Measurements from ENCODE around the gene SGPP2. TPM values are rescaled to one million over a fixed set of nuclear protein-coding genes. Genes with fewer than 3 reads are reported as not detected.

Gene SGPP2
- total RNA-seq, 2 donors from 2014 or later, result 0.28 TPM; not detected in 1

DNA sequence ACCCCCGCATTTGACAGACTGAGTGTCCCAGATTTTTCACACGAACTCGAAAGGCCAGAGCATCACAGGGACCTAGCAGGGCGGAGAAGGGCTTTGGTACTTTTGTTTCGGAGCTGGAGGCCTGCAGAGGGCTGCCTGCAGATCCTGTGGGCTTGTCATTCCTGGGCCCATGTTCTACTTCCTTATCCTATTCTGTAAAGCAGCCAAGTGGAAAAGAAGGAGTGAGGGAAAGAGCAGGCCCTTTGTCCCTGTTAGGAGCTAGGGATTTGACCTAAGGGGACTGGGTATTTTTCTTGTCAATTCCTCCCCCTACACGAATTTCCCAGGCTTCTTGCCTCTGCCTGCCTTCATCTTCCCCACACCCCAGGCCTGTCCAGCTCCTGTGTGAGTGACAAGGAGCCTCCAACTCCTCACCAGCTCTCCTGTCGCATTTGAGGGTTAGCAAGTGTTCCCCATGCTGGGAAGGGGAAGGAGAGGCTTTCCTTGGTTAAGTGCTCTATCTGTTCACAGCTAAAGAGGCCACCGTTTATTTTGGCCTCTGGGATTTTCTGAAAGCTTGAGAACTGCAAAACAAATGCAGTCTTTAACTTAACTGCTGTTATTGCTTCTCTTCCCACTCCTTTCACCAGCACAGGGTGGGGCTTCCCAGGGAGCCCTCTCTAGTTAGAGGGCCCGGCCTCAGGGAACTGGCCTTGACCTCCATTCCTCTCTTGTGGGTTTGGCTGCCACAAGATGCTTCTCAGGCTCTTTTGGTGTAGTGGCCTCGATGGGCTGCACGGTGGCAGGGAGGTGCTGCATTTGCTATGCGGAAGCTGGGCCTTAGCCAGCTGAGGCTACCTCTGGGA, 61.2 kb downstream of the SGPP2 start:
- DNase-seq (ENCODE audit: low spot score) (no peak), ATAC-seq (ENCODE audit: insufficient number of reproducible peaks, low FRiP score, low read depth) (no peak)
- Histone ChIP-seq H3K36me3 (no peaks in the 10 kb centered on the region), H3K27ac (no peak overlapping the region), H3K27me3 (replicated peaks; ENCODE audit: insufficient read depth) (no peaks in the 10 kb centered on the region), H3K4me1 (ENCODE audit: control insufficient read depth in 1 of 2, low read depth in 2 of 2) (no peaks in the 10 kb centered on the region), H3K4me3 (no peak overlapping the region), H3K9me3 (no peaks in the 10 kb centered on the region)
- TF ChIP-seq, protein P1, sequence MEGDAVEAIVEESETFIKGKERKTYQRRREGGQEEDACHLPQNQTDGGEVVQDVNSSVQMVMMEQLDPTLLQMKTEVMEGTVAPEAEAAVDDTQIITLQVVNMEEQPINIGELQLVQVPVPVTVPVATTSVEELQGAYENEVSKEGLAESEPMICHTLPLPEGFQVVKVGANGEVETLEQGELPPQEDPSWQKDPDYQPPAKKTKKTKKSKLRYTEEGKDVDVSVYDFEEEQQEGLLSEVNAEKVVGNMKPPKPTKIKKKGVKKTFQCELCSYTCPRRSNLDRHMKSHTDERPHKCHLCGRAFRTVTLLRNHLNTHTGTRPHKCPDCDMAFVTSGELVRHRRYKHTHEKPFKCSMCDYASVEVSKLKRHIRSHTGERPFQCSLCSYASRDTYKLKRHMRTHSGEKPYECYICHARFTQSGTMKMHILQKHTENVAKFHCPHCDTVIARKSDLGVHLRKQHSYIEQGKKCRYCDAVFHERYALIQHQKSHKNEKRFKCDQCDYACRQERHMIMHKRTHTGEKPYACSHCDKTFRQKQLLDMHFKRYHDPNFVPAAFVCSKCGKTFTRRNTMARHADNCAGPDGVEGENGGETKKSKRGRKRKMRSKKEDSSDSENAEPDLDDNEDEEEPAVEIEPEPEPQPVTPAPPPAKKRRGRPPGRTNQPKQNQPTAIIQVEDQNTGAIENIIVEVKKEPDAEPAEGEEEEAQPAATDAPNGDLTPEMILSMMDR (IDR thresholded peaks at IDR 0.05), result no peak

DNA sequence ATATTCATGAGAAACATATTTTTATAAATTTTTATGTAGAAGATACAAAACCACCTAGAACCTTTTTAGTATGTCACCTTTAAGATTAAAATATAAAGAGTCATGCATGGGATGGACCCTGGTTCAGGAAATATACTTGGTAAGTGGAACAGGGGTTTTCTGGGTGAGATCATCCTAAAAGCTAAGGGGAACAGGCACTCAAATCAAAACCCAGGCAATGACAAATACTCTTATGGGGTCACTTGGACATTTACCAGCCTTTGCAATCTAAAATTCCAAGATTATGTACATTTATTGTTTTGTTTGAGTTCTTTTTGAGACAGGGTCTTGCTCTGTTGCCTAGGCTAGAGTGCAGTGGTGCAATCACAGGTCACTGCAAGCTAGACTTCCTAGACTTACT, 65.8 kb downstream of the SGPP2 start:
- TF ChIP-seq, protein P1 (IDR thresholded peaks at IDR 0.05), result no peak
- Histone ChIP-seq H3K27me3 (replicated peaks; ENCODE audit: insufficient read depth) (no peaks in the 10 kb centered on the region), H3K36me3 (no peaks in the 10 kb centered on the region), H3K4me1 (ENCODE audit: control insufficient read depth in 1 of 2, low read depth in 2 of 2) (no peaks in the 10 kb centered on the region), H3K27ac (no peak overlapping the region), H3K4me3 (no peak overlapping the region), H3K9me3 (no peaks in the 10 kb centered on the region)
- DNase-seq (ENCODE audit: low spot score) (no peak), ATAC-seq (ENCODE audit: insufficient number of reproducible peaks, low FRiP score, low read depth) (no peak)

DNA sequence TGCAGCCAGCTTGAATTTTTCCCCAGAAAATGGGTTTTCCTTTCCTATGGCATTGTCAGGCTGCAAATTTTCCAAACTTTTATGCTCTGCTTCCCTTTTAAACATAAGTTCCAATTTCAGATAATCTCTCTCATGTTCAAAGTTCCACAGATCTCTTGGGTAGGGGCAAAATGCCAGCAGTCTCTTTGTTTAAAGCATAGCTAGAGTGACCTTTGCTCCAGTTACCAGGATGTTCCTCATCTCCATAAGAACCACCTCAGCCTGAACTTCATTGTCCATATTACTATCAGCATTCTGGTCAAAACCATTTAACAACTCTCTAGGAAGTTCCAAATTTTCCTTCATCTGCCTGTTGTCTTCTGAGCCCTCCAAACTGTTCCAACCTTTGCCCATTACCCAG, 68.3 kb downstream of the SGPP2 start:
- Histone ChIP-seq H3K27ac (no peak overlapping the region), H3K27me3 (replicated peaks; ENCODE audit: insufficient read depth) (no peaks in the 10 kb centered on the region), H3K4me1 (ENCODE audit: control insufficient read depth in 1 of 2, low read depth in 2 of 2) (no peaks in the 10 kb centered on the region), H3K9me3 (no peaks in the 10 kb centered on the region), H3K4me3 (no peak overlapping the region), H3K36me3 (no peaks in the 10 kb centered on the region)
- ATAC-seq (ENCODE audit: insufficient number of reproducible peaks, low FRiP score, low read depth) (no peak), DNase-seq (ENCODE audit: low spot score) (no peak)
- TF ChIP-seq, protein P1 (IDR thresholded peaks at IDR 0.05), result no peak

DNA sequence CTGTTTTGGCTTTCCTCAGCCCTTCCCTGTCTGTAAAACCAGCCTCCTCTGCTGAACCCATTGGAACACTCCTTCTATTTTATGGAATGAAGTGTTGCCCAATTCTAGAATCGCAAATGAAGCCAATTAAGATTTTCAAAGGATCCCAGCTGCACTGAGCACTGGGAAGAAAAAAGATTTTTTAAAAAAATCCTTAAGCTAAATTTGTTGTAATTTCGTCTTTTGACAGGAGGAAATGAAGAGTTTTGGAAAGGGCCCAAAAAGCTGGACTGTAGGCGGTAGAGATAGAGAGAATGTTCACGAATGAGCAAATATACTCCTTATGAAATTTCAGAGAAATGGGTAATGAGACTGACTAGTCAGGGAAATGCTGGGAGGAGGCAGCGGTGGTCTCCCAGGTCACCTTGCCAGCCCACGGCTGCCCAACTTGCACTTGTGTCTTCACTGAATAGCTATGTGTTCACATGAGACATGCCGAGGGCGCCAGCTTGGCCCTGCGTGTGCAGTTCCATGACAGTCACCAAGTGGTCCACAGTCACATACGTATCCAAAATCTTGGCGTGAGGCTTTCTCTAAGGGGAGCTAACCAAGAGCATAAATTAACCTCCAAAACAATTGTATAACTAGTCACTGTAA, 69.9 kb downstream of the SGPP2 start:
- Histone ChIP-seq H3K36me3 (no peaks in the 10 kb centered on the region), H3K9me3 (no peaks in the 10 kb centered on the region), H3K4me3 (no peak overlapping the region), H3K4me1 (ENCODE audit: control insufficient read depth in 1 of 2, low read depth in 2 of 2) (no peaks in the 10 kb centered on the region), H3K27ac (no peak overlapping the region), H3K27me3 (replicated peaks; ENCODE audit: insufficient read depth) (no peaks in the 10 kb centered on the region)
- TF ChIP-seq, protein P1 (IDR thresholded peaks at IDR 0.05), result no peak
- DNase-seq (ENCODE audit: low spot score) (no peak), ATAC-seq (ENCODE audit: insufficient number of reproducible peaks, low FRiP score, low read depth) (no peak)

DNA sequence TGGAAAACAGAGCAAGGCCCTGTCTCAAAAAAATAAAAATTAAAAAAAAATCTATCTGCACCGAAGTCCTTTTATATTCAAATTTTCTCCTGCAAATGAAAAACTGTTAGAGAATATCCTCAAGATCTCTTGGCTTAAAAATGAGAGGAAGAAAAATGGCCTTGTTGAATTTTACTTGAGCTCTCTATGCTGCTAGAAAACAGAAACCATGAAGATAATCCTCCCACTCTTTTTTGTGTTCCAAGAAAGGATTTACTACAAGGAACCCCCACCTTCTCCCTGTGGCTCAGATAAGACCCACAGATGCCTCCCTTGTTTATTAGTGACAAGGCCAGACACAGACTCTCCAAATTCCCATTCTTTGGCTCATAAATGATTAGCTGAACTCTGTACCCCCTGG, 71.0 kb downstream of the SGPP2 start:
- TF ChIP-seq, protein P1 (IDR thresholded peaks at IDR 0.05), result no peak
- H3K4me1 ChIP-seq (ENCODE audit: control insufficient read depth in 1 of 2, low read depth in 2 of 2), result no peaks in the 10 kb centered on the region
- DNase-seq (ENCODE audit: low spot score), result no peak
- no peaks in the 10 kb centered on the region for H3K9me3 ChIP-seq
- H3K4me3 ChIP-seq, result no peak overlapping the region
- no peaks in the 10 kb centered on the region for H3K27me3 ChIP-seq (replicated peaks; ENCODE audit: insufficient read depth)
- no peak for ATAC-seq (ENCODE audit: insufficient number of reproducible peaks, low FRiP score, low read depth)
- no peaks in the 10 kb centered on the region for H3K36me3 ChIP-seq
- H3K27ac ChIP-seq, result no peak overlapping the region
